GM23338 (cell line): ENCODE results near the gene TFF1.

Experiments used
- CREB1 ChIP-seq: fragments of 250-450 bp; sonication (Bioruptor Pico); IDR thresholded peaks from 2 replicates; pipeline ENCODE4 v1.5.0; 2020; ENCODE audit warnings: low read depth, mild to moderate bottlenecking, moderate library complexity
- ETS1 ChIP-seq: IDR thresholded peaks from 2 replicates; pipeline ENCODE4 v1.6.1; 2016; ENCODE audit warnings: antibody characterized with exemption
- EZH2 ChIP-seq: fragments of 200-600 bp; sonication (generic); IDR thresholded peaks from one replicate; pipeline ENCODE4 v1.8.0; 2017; ENCODE audit warnings: antibody characterized with exemption, mild to moderate bottlenecking, low read depth; ENCODE audit not compliant: unreplicated experiment
- EZH2phosphoT487 ChIP-seq: fragments of 200-600 bp; sonication (generic); IDR thresholded peaks from one replicate; pipeline ENCODE4 v1.8.1; 2018; ENCODE audit warnings: antibody characterized with exemption; ENCODE audit not compliant: unreplicated experiment
- JUNB ChIP-seq: IDR thresholded peaks from one replicate; pipeline ENCODE4 v1.6.1; 2016; ENCODE audit warnings: antibody characterized with exemption; ENCODE audit not compliant: unreplicated experiment
- NANOG ChIP-seq: IDR thresholded peaks from 2 replicates; pipeline ENCODE4 v1.6.1; 2016; ENCODE audit warnings: antibody characterized with exemption, borderline replicate concordance
- POLR2AphosphoS5 ChIP-seq: IDR thresholded peaks from 2 replicates; pipeline ENCODE4 v1.6.1; 2016; ENCODE audit warnings: antibody characterized with exemption, low read depth
- ZNF114 ChIP-seq: fragments of 250-450 bp; sonication (Bioruptor Pico); IDR thresholded peaks from 2 replicates; pipeline ENCODE4 v1.5.0; 2020; ENCODE audit warnings: mild to moderate bottlenecking, moderate library complexity
- ZNF331 ChIP-seq: fragments of 250-450 bp; sonication (Bioruptor Pico); IDR thresholded peaks from 2 replicates; pipeline ENCODE4 v1.5.0; 2020; ENCODE audit warnings: low read depth, mild to moderate bottlenecking, moderate library complexity
- TF ChIP-seq, protein P1 (sequence below), 2 experiments: fragments of 200-600 bp in 1 of 2; sonication (generic) in 1 of 2; conservative IDR thresholded peaks; 2 replicates each; pipeline versions ENCODE4 v1.5.1 to v1.6.1; 2016 to 2017; ENCODE audit warnings: antibody characterized with exemption in 2 of 2, low read depth in 2 of 2, mild to moderate bottlenecking in 2 of 2, moderate library complexity in 1 of 2
- TF ChIP-seq, protein P2 (sequence below): IDR thresholded peaks from one replicate; pipeline ENCODE4 v1.6.1; 2018; ENCODE audit warnings: antibody characterized with exemption; ENCODE audit not compliant: unreplicated experiment
- TF ChIP-seq, protein P3 (sequence below): fragments of 250-450 bp; sonication (Bioruptor Pico); IDR thresholded peaks from 2 replicates; pipeline ENCODE4 v1.5.0; 2020; ENCODE audit warnings: mild to moderate bottlenecking, moderate library complexity

- TF ChIP-seq, protein P1, sequence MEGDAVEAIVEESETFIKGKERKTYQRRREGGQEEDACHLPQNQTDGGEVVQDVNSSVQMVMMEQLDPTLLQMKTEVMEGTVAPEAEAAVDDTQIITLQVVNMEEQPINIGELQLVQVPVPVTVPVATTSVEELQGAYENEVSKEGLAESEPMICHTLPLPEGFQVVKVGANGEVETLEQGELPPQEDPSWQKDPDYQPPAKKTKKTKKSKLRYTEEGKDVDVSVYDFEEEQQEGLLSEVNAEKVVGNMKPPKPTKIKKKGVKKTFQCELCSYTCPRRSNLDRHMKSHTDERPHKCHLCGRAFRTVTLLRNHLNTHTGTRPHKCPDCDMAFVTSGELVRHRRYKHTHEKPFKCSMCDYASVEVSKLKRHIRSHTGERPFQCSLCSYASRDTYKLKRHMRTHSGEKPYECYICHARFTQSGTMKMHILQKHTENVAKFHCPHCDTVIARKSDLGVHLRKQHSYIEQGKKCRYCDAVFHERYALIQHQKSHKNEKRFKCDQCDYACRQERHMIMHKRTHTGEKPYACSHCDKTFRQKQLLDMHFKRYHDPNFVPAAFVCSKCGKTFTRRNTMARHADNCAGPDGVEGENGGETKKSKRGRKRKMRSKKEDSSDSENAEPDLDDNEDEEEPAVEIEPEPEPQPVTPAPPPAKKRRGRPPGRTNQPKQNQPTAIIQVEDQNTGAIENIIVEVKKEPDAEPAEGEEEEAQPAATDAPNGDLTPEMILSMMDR (conservative IDR thresholded peaks at IDR 0.05; ENCODE audit: low read depth in 2 of 2), result peak; percentile 43 to 60
- no peak for TF ChIP-seq CREB1
- TF ChIP-seq EZH2, result no peak
- TF ChIP-seq, protein P2, sequence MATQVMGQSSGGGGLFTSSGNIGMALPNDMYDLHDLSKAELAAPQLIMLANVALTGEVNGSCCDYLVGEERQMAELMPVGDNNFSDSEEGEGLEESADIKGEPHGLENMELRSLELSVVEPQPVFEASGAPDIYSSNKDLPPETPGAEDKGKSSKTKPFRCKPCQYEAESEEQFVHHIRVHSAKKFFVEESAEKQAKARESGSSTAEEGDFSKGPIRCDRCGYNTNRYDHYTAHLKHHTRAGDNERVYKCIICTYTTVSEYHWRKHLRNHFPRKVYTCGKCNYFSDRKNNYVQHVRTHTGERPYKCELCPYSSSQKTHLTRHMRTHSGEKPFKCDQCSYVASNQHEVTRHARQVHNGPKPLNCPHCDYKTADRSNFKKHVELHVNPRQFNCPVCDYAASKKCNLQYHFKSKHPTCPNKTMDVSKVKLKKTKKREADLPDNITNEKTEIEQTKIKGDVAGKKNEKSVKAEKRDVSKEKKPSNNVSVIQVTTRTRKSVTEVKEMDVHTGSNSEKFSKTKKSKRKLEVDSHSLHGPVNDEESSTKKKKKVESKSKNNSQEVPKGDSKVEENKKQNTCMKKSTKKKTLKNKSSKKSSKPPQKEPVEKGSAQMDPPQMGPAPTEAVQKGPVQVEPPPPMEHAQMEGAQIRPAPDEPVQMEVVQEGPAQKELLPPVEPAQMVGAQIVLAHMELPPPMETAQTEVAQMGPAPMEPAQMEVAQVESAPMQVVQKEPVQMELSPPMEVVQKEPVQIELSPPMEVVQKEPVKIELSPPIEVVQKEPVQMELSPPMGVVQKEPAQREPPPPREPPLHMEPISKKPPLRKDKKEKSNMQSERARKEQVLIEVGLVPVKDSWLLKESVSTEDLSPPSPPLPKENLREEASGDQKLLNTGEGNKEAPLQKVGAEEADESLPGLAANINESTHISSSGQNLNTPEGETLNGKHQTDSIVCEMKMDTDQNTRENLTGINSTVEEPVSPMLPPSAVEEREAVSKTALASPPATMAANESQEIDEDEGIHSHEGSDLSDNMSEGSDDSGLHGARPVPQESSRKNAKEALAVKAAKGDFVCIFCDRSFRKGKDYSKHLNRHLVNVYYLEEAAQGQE, result no peak
- TF ChIP-seq POLR2AphosphoS5, result no peak
- TF ChIP-seq ZNF114 (CRISPR knock-in tag), result no peak
- no peak for TF ChIP-seq ETS1
- no peak for TF ChIP-seq EZH2phosphoT487
- TF ChIP-seq ZNF331 (CRISPR knock-in tag), result no peak
- TF ChIP-seq, protein P3, sequence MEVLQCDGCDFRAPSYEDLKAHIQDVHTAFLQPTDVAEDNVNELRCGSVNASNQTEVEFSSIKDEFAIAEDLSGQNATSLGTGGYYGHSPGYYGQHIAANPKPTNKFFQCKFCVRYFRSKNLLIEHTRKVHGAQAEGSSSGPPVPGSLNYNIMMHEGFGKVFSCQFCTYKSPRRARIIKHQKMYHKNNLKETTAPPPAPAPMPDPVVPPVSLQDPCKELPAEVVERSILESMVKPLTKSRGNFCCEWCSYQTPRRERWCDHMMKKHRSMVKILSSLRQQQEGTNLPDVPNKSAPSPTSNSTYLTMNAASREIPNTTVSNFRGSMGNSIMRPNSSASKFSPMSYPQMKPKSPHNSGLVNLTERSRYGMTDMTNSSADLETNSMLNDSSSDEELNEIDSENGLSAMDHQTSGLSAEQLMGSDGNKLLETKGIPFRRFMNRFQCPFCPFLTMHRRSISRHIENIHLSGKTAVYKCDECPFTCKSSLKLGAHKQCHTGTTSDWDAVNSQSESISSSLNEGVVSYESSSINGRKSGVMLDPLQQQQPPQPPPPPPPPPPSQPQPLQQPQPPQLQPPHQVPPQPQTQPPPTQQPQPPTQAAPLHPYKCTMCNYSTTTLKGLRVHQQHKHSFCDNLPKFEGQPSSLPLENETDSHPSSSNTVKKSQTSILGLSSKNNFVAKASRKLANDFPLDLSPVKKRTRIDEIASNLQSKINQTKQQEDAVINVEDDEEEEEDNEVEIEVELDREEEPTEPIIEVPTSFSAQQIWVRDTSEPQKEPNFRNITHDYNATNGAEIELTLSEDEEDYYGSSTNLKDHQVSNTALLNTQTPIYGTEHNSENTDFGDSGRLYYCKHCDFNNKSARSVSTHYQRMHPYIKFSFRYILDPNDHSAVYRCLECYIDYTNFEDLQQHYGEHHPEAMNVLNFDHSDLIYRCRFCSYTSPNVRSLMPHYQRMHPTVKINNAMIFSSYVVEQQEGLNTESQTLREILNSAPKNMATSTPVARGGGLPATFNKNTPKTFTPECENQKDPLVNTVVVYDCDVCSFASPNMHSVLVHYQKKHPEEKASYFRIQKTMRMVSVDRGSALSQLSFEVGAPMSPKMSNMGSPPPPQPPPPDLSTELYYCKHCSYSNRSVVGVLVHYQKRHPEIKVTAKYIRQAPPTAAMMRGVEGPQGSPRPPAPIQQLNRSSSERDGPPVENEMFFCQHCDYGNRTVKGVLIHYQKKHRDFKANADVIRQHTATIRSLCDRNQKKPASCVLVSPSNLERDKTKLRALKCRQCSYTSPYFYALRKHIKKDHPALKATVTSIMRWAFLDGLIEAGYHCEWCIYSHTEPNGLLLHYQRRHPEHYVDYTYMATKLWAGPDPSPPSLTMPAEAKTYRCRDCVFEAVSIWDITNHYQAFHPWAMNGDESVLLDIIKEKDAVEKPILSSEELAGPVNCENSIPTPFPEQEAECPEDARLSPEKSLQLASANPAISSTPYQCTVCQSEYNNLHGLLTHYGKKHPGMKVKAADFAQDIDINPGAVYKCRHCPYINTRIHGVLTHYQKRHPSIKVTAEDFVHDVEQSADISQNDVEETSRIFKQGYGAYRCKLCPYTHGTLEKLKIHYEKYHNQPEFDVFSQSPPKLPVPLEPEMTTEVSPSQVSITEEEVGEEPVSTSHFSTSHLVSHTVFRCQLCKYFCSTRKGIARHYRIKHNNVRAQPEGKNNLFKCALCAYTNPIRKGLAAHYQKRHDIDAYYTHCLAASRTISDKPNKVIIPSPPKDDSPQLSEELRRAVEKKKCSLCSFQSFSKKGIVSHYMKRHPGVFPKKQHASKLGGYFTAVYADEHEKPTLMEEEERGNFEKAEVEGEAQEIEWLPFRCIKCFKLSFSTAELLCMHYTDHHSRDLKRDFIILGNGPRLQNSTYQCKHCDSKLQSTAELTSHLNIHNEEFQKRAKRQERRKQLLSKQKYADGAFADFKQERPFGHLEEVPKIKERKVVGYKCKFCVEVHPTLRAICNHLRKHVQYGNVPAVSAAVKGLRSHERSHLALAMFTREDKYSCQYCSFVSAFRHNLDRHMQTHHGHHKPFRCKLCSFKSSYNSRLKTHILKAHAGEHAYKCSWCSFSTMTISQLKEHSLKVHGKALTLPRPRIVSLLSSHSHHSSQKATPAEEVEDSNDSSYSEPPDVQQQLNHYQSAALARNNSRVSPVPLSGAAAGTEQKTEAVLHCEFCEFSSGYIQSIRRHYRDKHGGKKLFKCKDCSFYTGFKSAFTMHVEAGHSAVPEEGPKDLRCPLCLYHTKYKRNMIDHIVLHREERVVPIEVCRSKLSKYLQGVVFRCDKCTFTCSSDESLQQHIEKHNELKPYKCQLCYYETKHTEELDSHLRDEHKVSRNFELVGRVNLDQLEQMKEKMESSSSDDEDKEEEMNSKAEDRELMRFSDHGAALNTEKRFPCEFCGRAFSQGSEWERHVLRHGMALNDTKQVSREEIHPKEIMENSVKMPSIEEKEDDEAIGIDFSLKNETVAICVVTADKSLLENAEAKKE (CRISPR knock-in tag), result no peak
- TF ChIP-seq NANOG, result no peak
- no peak for TF ChIP-seq JUNB
These were observed 6.0 kb downstream of the TFF1 start for GRCh38 chr21:42360317-42360716.
